Muscle of leg (tissue), 11 donors: ENCODE measurements around the gene GNB1L. TPM values are rescaled to one million over a fixed set of nuclear protein-coding genes. Genes with fewer than 3 reads are reported as not detected.

Experiments used
- DNase-seq: peaks from one replicate; pipeline ENCODE4 v3.0.0; 2013
- H3K27ac ChIP-seq: one replicate; pipeline ENCODE4 v1.5.1; 2013; ENCODE audit warnings: mild to moderate bottlenecking, low read length, control low read depth
- H3K27me3 ChIP-seq: one replicate; pipeline ENCODE4 v1.6.1; 2013; ENCODE audit warnings: low read length; ENCODE audit not compliant: control insufficient read depth, insufficient read depth
- H3K36me3 ChIP-seq: one replicate; pipeline ENCODE4 v1.6.1; 2013; ENCODE audit warnings: low read length; ENCODE audit not compliant: control insufficient read depth, insufficient read depth
- H3K4me1 ChIP-seq: one replicate; pipeline ENCODE4 v1.6.1; 2013; ENCODE audit warnings: low read length; ENCODE audit not compliant: control insufficient read depth, insufficient read depth
- H3K4me3 ChIP-seq: one replicate; pipeline ENCODE4 v1.5.1; 2013; ENCODE audit warnings: low read length, control low read depth
- H3K9me3 ChIP-seq: replicated peaks from 2 replicates; pipeline ENCODE4 v1.6.1; 2013; ENCODE audit warnings: low read depth, low read length; ENCODE audit not compliant: control insufficient read depth
- WGBS: methylation state at CpG from one replicate; pipeline ENCODE4 v1.1.5; 2013; ENCODE audit warnings: missing lambda C conversion rate; ENCODE audit not compliant: insufficient coverage; 5-methylcytosine and 5-hydroxymethylcytosine counted together
- polyA plus RNA-seq, 8 donors: library from polyadenylated mRNA; unstranded; fragments of 120-200 nt; gene quantifications; one replicate each; pipeline versions ENCODE4 v1.2.1 to v1.2.3, GENCODE V29; 2013; ENCODE audit warnings: inconsistent platforms in 1 of 8, low replicate concordance in 1 of 8; ENCODE audit not compliant: insufficient read length in 8 of 8, insufficient read depth in 1 of 8
- total RNA-seq: library from RNA; stranded (reverse); fragments of 120-200 nt; gene quantifications from one replicate; pipeline ENCODE4 v1.2.4, GENCODE V29; 2013

The GNB1L gene
- total and polyA plus RNA-seq, 9 donors: 3.0 to 6.9 (median 4.6) TPM

- H3K27ac ChIP-seq: no peak overlapping the region
- H3K27me3 ChIP-seq: peaks cover 86% of the 10 kb centered on the region
- H3K36me3 ChIP-seq: peaks cover 12% of the 10 kb centered on the region
- WGBS: 5% methylated on average over 79 of the region's 83 CpGs
- peaks cover 38% of the 10 kb centered on the region for H3K4me1 ChIP-seq
- H3K4me3 ChIP-seq: no peak overlapping the region
- no peak for DNase-seq
- H3K9me3 ChIP-seq: no peaks in the 10 kb centered on the region
These were observed 89.0 kb downstream of the GNB1L start for GRCh38 chr22:19765477-19766239.

DNA sequence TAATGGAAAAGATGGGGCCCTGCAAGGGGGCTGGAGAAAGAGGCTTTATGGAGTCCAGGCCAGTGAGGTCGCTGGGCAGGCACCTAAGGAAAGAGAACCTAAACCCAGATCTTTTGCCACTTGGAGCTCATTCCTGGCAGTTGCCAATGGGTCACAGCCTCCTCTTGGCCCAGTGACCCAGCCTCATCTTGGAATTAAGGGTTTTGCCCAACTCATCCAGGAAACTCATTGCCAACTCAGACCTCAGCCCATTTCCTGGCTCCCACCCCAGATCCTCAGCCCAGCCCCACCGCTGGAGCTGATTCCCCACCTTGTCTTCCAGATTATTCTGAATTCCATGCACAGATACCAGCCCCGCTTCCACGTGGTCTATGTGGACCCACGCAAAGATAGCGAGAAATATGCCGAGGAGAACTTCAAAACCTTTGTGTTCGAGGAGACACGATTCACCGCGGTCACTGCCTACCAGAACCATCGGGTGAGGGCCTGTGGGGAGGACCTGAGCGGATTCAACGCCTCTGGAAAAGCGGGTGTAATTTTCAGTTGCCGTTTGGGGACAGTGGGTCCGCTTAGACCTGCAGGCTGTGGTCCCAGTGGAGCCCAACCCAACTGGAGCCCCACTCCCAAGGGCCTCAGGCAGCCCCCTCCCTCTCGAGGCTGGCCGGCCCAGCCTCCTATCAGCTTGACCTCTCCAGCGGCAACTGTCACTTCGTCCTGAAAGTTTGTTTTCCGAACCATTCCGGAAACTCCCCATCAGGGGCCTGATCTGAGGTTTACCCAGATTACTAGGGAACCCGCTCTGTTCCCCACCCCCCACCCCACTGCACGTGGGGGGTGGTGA, 89.8 kb downstream of the GNB1L start:
- H3K36me3 ChIP-seq: peaks cover 12% of the 10 kb centered on the region
- no peak for DNase-seq
- H3K27me3 ChIP-seq: peaks cover 84% of the 10 kb centered on the region
- no peak overlapping the region for H3K27ac ChIP-seq
- H3K4me1 ChIP-seq: peaks cover 38% of the 10 kb centered on the region
- 51% methylated on average over 17 of the region's 25 CpGs for WGBS
- no peaks in the 10 kb centered on the region for H3K9me3 ChIP-seq
- no peak overlapping the region for H3K4me3 ChIP-seq

DNA sequence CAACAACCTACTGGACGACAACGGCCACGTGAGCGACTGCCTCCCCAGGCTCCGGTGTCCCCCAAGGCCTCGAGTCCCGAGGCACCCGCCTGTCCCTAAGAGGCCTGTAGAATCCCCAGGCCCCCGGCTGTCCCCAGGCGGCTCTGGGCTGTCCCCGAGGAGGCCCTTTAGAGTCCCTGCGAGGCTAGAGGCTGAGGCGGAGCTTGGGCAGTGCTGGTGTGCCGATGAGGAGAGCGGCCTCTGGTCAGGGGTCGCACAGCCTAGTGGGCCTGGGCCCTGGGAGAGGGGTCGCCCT, 90.4 kb downstream of the GNB1L start:
- no peak for DNase-seq
- WGBS: 41% methylated on average over 15 of the region's 17 CpGs
- H3K4me1 ChIP-seq: peaks cover 41% of the 10 kb centered on the region
- H3K27ac ChIP-seq: no peak overlapping the region
- H3K36me3 ChIP-seq: peaks cover 10% of the 10 kb centered on the region
- peaks cover 84% of the 10 kb centered on the region for H3K27me3 ChIP-seq
- no peaks in the 10 kb centered on the region for H3K9me3 ChIP-seq
- H3K4me3 ChIP-seq: no peak overlapping the region

DNA sequence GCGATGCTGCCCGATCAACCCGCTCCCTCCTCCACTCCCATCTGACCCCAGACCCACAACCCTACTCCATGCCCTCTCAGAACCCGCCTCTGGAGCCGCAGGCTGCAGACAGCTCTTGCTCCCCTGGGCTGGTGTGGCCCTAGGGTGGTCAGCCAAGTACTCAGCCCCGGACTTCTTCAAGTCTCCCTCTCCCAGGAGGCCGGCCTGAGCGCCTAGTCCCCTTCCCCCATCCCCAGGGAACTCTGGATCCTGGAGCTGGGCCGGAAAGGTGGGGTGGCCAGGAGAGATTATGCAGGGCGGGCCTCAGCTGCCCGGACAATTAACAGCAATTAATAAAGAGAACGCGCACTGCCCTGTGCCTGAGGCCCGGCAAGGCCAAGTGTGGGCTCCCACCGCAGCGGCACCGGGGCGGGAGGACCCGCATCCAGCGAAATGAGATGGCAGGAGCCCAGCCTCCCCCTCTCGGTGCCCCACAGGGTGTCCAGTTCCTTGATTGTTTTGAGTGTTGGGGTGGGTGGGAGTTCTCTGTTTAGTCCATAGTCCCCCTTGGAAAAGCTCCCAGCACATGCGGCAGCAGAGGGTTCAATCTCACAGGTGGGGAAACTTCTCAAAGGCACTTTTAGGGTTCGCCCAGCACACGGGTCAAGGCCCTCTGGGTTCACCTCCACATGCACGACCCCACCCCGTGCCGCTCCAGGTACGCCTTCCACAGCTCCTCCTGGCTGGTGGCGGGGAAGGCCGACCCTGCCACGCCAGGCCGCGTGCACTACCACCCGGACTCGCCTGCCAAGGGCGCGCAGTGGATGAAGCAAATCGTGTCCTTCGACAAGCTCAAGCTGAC, 91.0 kb downstream of the GNB1L start:
- H3K27ac ChIP-seq: no peak overlapping the region
- 28% methylated on average over 36 of the region's 39 CpGs for WGBS
- peaks cover 84% of the 10 kb centered on the region for H3K27me3 ChIP-seq
- peaks cover 7% of the 10 kb centered on the region for H3K36me3 ChIP-seq
- DNase-seq: no peak
- H3K9me3 ChIP-seq: no peaks in the 10 kb centered on the region
- no peak overlapping the region for H3K4me3 ChIP-seq
- peaks cover 46% of the 10 kb centered on the region for H3K4me1 ChIP-seq

DNA sequence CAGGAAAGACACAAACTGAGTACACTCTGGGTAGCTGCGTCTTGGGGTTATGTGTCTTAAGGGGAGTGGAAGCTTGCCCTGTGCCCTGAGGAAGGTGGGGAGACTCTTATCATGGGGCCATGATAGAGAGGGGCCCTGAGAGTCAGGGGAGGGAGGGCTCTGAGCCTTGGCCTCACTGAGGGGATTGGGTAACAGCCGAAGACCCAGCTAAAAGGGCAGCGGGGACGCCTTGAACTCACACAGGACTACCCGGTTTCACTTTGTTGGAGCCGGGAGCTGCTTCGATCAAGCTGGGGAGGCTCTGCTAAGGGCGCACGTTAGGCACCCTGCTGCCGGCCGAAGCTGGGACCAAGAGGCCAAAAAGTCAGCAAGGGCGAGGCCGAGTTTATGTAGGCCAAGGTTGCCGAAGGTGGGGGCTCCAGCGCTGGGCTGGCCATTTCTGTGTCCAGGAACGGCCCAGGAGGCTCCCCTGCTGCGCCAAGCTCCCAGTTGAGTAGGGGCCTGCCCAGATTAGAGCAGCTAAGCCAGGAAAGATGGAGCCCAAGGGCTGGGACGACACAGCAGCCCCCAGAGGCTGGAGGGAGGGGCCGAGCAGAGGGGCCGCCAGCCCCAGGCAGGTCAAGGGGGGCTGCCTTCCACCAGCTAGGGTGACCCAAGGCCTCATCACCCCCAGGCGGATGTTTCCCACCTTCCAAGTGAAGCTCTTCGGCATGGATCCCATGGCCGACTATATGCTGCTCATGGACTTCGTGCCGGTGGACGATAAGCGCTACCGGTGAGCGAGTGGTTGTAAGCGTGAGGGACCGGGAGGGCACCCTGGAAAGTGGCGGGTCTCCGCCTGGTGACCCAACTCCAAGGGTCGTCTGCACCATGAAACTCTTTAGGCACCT, 91.9 kb downstream of the GNB1L start:
- Histone ChIP-seq H3K27me3 (peaks cover 84% of the 10 kb centered on the region), H3K4me3 (peak overlapping the region; percentile 49), H3K27ac (peak overlapping the region; percentile 74), H3K9me3 (no peaks in the 10 kb centered on the region), H3K36me3 (peaks cover 7% of the 10 kb centered on the region), H3K4me1 (peaks cover 42% of the 10 kb centered on the region)
- WGBS: 53% methylated on average over 31 of the region's 34 CpGs
- no peak for DNase-seq

- H3K27me3 ChIP-seq: peaks cover 84% of the 10 kb centered on the region
These were observed 92.7 kb downstream of the GNB1L start for GRCh38 chr22:19761725-19762567.

GRCh38 chr22:19760951-19761724, 93.5 kb downstream of the GNB1L start:
- Histone ChIP-seq H3K4me3 (peak overlapping the region; percentile 49), H3K36me3 (peaks cover 7% of the 10 kb centered on the region), H3K4me1 (peaks cover 40% of the 10 kb centered on the region), H3K27me3 (peaks cover 86% of the 10 kb centered on the region), H3K9me3 (no peaks in the 10 kb centered on the region), H3K27ac (peak overlapping the region; percentile 67)
- DNase-seq: no peak
- 3% methylated on average over 101 of the region's 117 CpGs for WGBS

More at GRCh38 chr22:19761725-19762567, 92.7 kb downstream of the GNB1L start:
- no peaks in the 10 kb centered on the region for H3K9me3 ChIP-seq
- peaks cover 7% of the 10 kb centered on the region for H3K36me3 ChIP-seq
- peak overlapping the region; percentile 74 for H3K27ac ChIP-seq
- no peak for DNase-seq
- 61% methylated on average over 31 of the region's 33 CpGs for WGBS
- H3K4me3 ChIP-seq: peak overlapping the region; percentile 49
- peaks cover 38% of the 10 kb centered on the region for H3K4me1 ChIP-seq

- Histone ChIP-seq H3K4me3 (peak within 1 kb of the TSS; percentile 49), H3K9me3 (no peaks in the 10 kb centered on the region), H3K27me3 (peaks cover 90% of the 10 kb centered on the region), H3K27ac (peak within 1 kb of the TSS; percentile 67), H3K4me1 (peaks cover 44% of the 10 kb centered on the region), H3K36me3 (peaks cover 7% of the 10 kb centered on the region)
- 2% methylated on average over 49 of the region's 79 CpGs for WGBS
- DNase-seq: no peak
These were observed 94.4 kb downstream of the GNB1L start, which contains the start of gene TBX1 for GRCh38 chr22:19760058-19760950. Gene TBX1, plus strand, starts transcription at chr22:19760778. Its CDS starts 66 bp downstream, at chr22:19760844.
